Thymus (tissue), 11 donors: Measurements from ENCODE around the gene PROSER3. TPM values are rescaled to one million over a fixed set of nuclear protein-coding genes. Genes with fewer than 3 reads are reported as not detected.
"Not testable (repeated sequence)": the region's sequence is repeated elsewhere in the genome, so short reads cannot be mapped to it uniquely, and the experiment has no call there.

Experiments
- DNase-seq, 9 donors: peaks; one replicate each; pipeline ENCODE4 v3.0.0-alpha.2; 2013; ENCODE audit warnings: low spot score in 9 of 9, low read depth in 6 of 9, missing footprints in 1 of 9
- H3K27ac ChIP-seq, 2 donors: one replicate each; pipeline ENCODE4 v1.5.1; 2013; ENCODE audit warnings: control low read depth in 1 of 2, low read depth in 1 of 2, low read length in 1 of 2, mild to moderate bottlenecking in 1 of 2, moderate library complexity in 1 of 2
- H3K27me3 ChIP-seq, 2 donors: one replicate each; pipeline ENCODE4 v1.5.1; 2013; ENCODE audit warnings: low read length in 1 of 2; ENCODE audit not compliant: control insufficient read depth in 2 of 2, insufficient read depth in 1 of 2
- H3K36me3 ChIP-seq, 2 donors: one replicate each; pipeline ENCODE4 v1.5.1; 2013; ENCODE audit warnings: low read length in 1 of 2, mild to moderate bottlenecking in 1 of 2, moderate library complexity in 1 of 2; ENCODE audit not compliant: control insufficient read depth in 2 of 2, insufficient read depth in 2 of 2
- H3K4me1 ChIP-seq, 2 donors: one replicate each; pipeline ENCODE4 v1.5.1; 2013; ENCODE audit warnings: low read length in 2 of 2; ENCODE audit not compliant: control insufficient read depth in 2 of 2, insufficient read depth in 2 of 2
- H3K4me3 ChIP-seq, 2 donors: one replicate each; pipeline ENCODE4 v1.5.1; 2013; ENCODE audit warnings: low read length in 2 of 2, control low read depth in 1 of 2, mild to moderate bottlenecking in 1 of 2
- H3K9me3 ChIP-seq, 2 donors: one replicate each; pipeline ENCODE4 v1.5.1; 2013; ENCODE audit warnings: low read length in 1 of 2, mild to moderate bottlenecking in 1 of 2; ENCODE audit not compliant: control insufficient read depth in 2 of 2, insufficient read depth in 1 of 2
- WGBS: extraction: QIAGEN DNeasy Blood & Tissue Kit; methylation state at CpG from one replicate; pipeline ENCODE4 v1.1.7; 2013; 5-methylcytosine and 5-hydroxymethylcytosine counted together
- polyA plus RNA-seq: library from polyadenylated mRNA; stranded (reverse); fragments of 200-250 nt; gene quantifications from one replicate; pipeline ENCODE4 v1.2.3, GENCODE V29; 2013
- total RNA-seq: library from RNA; stranded (reverse); fragments of 120-200 nt; gene quantifications from one replicate; pipeline ENCODE4 v1.2.4, GENCODE V29; 2013
- donor health status: healthy.

Gene PROSER3
- total and polyA plus RNA-seq, 2 donors = 2.0 to 10.0 TPM

- H3K36me3 ChIP-seq = peaks cover 2 to 16% of the 10 kb centered on the region in 2 donors
- H3K27me3 ChIP-seq = peaks cover 0 to 9% of the 10 kb centered on the region in 2 donors
- no peak overlapping the region for H3K27ac ChIP-seq
- no peak overlapping the region for H3K4me3 ChIP-seq
- no peaks in the 10 kb centered on the region for H3K4me1 ChIP-seq
- H3K9me3 ChIP-seq = no peaks in the 10 kb centered on the region
- 80% methylated on average over 20 of the region's 20 CpGs for WGBS
- DNase-seq = peak in 3 of 9 donors; percentile 7 to 34 (median 31)
Observed at GRCh38 chr19:35790981-35791813, 33.2 kb downstream of the PROSER3 start.

- H3K27me3 ChIP-seq = peaks cover 0 to 16% of the 10 kb centered on the region in 2 donors
- no peak overlapping the region for H3K27ac ChIP-seq
- no peaks in the 10 kb centered on the region for H3K4me1 ChIP-seq
- WGBS = 95% methylated on average over 9 of the region's 9 CpGs
- no peak overlapping the region for H3K4me3 ChIP-seq
- DNase-seq = no peak
- H3K9me3 ChIP-seq = no peaks in the 10 kb centered on the region
- peaks cover 0 to 12% of the 10 kb centered on the region in 2 donors for H3K36me3 ChIP-seq
Observed at GRCh38 chr19:35791814-35792279, 33.9 kb downstream of the PROSER3 start.

- Histone ChIP-seq H3K27me3 (peaks cover 0 to 20% of the 10 kb centered on the region in 2 donors), H3K36me3 (peaks cover 0 to 8% of the 10 kb centered on the region in 2 donors), H3K4me1 (no peaks in the 10 kb centered on the region), H3K4me3 (no peak overlapping the region), H3K9me3 (no peaks in the 10 kb centered on the region), H3K27ac (no peak overlapping the region)
- no peak for DNase-seq
- 92% methylated on average over 15 of the region's 15 CpGs for WGBS
Observed at GRCh38 chr19:35792312-35792711, 34.3 kb downstream of the PROSER3 start.

- H3K9me3 ChIP-seq = no peaks in the 10 kb centered on the region
- H3K27me3 ChIP-seq = peaks cover 0 to 26% of the 10 kb centered on the region in 2 donors
- DNase-seq = no peak
- H3K27ac ChIP-seq = no peak overlapping the region
- H3K4me3 ChIP-seq = no peak overlapping the region
- peaks cover 0 to 2% of the 10 kb centered on the region in 2 donors for H3K36me3 ChIP-seq
- WGBS = 92% methylated on average over 8 of the region's 8 CpGs
- no peaks in the 10 kb centered on the region for H3K4me1 ChIP-seq
Observed at GRCh38 chr19:35792888-35793287, 34.9 kb downstream of the PROSER3 start.

- Histone ChIP-seq H3K36me3 (no peaks in the 10 kb centered on the region), H3K9me3 (no peaks in the 10 kb centered on the region), H3K4me1 (no peaks in the 10 kb centered on the region), H3K4me3 (no peak overlapping the region), H3K27me3 (peaks cover 0 to 32% of the 10 kb centered on the region in 2 donors), H3K27ac (no peak overlapping the region)
- DNase-seq = no peak
- 91% methylated on average over 7 of the region's 7 CpGs for WGBS
Observed at GRCh38 chr19:35793381-35794165, 35.6 kb downstream of the PROSER3 start.

GRCh38 chr19:35795564-35795963, 37.6 kb downstream of the PROSER3 start:
- DNase-seq, H3K27ac ChIP-seq, H3K4me3 ChIP-seq, H3K4me1 ChIP-seq, H3K36me3 ChIP-seq, H3K9me3 ChIP-seq: not testable (repeated sequence)
- H3K27me3 ChIP-seq = peaks cover 0 to 39% of the 10 kb centered on the region in 2 donors
- 90% methylated on average over 1 of the region's 1 CpG for WGBS

GRCh38 chr19:35796645-35797542, 38.9 kb downstream of the PROSER3 start:
- Histone ChIP-seq H3K27me3 (peaks cover 0 to 39% of the 10 kb centered on the region in 2 donors), H3K4me1 (no peaks in the 10 kb centered on the region), H3K4me3 (no peak overlapping the region), H3K27ac (no peak overlapping the region), H3K36me3 (no peaks in the 10 kb centered on the region), H3K9me3 (no peaks in the 10 kb centered on the region)
- 29% methylated on average over 39 of the region's 39 CpGs for WGBS
- no peak for DNase-seq

- Histone ChIP-seq H3K36me3 (no peaks in the 10 kb centered on the region), H3K9me3 (no peaks in the 10 kb centered on the region), H3K4me1 (no peaks in the 10 kb centered on the region), H3K27ac (no peak overlapping the region), H3K27me3 (peaks cover 0 to 39% of the 10 kb centered on the region in 2 donors), H3K4me3 (no peak overlapping the region)
- no peak for DNase-seq
- 25% methylated on average over 15 of the region's 15 CpGs for WGBS
Observed at GRCh38 chr19:35797663-35798062, 39.7 kb downstream of the PROSER3 start.
